Measurements from ENCODE around the gene BTBD16.

The BTBD16 gene

DNA sequence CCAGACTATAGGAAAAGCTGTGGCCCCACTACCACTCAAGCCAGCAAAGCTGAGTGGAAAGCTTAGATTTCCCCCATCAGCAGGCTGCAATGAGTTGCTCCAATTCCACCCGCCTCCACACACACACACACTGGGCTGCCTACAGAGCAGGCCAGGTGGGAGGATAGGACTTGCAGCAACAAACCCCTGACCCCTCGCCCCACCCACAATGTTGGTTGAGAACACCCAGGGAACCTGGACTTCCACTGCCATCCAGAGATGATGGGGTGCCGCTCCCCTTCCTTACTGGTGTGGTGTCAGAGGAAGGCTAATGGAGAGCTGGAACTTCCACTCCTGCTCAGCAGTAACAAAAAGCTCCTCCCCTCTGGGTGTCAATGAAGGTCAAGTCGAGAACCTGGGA, 86.6 kb downstream of the BTBD16 start:
- TF ChIP-seq ZFX (IDR thresholded peaks at IDR 0.05; ENCODE audit: borderline replicate concordance) = no peak
- no peak for TF ChIP-seq CTCF (IDR thresholded peaks at IDR 0.05)
- no peak overlapping the region for H3K27ac ChIP-seq

DNA sequence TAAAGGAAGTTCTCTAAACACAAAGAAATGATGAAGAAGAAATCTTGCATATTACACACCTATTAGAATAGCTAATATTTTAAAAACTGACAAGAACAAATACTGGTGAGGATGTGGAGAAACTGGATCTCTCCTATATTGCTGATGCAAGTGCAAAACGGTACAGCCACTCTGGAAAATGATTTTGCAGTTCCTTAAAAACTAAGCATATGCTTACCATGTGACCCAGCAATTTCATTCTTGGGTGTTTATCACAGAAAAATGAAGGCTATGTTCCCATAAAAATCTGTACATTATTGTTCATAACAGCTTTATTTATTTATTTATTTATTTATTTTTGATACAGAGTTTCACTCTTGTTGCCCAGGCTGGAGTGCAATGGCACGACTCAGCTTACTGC, 88.5 kb downstream of the BTBD16 start:
- H3K27ac ChIP-seq = no peak overlapping the region
- TF ChIP-seq ZFX (IDR thresholded peaks at IDR 0.05; ENCODE audit: borderline replicate concordance) (no peak), CTCF (IDR thresholded peaks at IDR 0.05) (no peak)

GRCh38 chr10:122361046-122361445, 90.0 kb downstream of the BTBD16 start:
- TF ChIP-seq CTCF (IDR thresholded peaks at IDR 0.05) = no peak
- TF ChIP-seq ZFX (IDR thresholded peaks at IDR 0.05; ENCODE audit: borderline replicate concordance) = no peak
- H3K27ac ChIP-seq = no peak overlapping the region

- no peak overlapping the region for H3K27ac ChIP-seq
- no peak for TF ChIP-seq CTCF (IDR thresholded peaks at IDR 0.05)
- TF ChIP-seq ZFX (IDR thresholded peaks at IDR 0.05; ENCODE audit: borderline replicate concordance) = no peak
These were observed 91.0 kb downstream of the BTBD16 start for GRCh38 chr10:122362031-122362592.

DNA sequence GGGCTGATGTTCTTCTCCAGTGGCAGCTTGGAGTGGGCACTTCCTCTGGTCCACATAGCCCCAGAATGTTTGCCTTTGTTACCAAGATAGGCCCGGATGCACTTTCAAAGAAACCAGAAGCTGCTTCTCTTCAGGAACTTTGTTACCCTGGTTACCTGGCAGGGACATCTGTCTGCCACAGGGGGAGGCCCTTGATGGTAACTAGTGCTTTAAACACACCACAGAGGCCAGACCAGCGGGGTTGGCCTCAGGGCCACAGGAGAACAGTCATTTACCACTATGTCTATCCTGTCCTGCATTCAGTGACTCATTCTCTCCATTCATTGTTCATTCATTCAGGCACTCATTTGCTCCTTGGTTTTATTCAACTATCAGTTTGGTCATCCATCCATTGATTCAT, 91.5 kb downstream of the BTBD16 start:
- H3K27ac ChIP-seq = no peak overlapping the region
- TF ChIP-seq CTCF (IDR thresholded peaks at IDR 0.05) (no peak), ZFX (IDR thresholded peaks at IDR 0.05; ENCODE audit: borderline replicate concordance) (no peak)

DNA sequence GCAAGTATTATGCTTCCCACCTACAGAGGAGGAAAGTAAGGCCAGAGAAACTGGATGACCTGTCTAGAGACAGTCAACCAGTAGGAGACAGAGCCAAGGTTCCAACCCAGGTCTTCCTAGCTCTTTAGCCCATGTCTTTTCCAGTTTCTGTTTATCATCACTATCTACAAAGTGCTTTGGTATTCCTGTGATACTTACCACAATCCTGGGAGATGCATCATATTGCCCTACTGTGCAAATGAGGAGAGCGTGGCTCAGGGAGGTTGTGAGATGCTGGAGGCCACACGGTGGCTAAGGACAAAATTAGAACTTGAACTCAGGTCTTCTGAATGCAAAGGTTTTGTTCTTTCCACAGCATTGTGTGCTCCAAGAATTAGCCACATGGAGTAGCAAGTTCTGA, 92.2 kb downstream of the BTBD16 start:
- TF ChIP-seq ZFX (IDR thresholded peaks at IDR 0.05; ENCODE audit: borderline replicate concordance) = no peak
- no peak for TF ChIP-seq CTCF (IDR thresholded peaks at IDR 0.05)
- H3K27ac ChIP-seq = no peak overlapping the region

GRCh38 chr10:122363722-122364463, 92.8 kb downstream of the BTBD16 start:
- TF ChIP-seq ZFX (IDR thresholded peaks at IDR 0.05; ENCODE audit: borderline replicate concordance) (no peak), CTCF (IDR thresholded peaks at IDR 0.05) (no peak)
- H3K27ac ChIP-seq = no peak overlapping the region
